Gastrocnemius medialis (tissue), 4 donors: ENCODE measurements around the gene KCNE1. TPM values are rescaled to one million over a fixed set of nuclear protein-coding genes. Genes with fewer than 3 reads are reported as not detected.

ENCODE experiments used
- ATAC-seq, 2 donors: fragments of 150-250 bp; one replicate each; pipeline ENCODE4 v1.9.1; 2016
- DNase-seq, 2 donors: peaks; one replicate each; pipeline ENCODE4 v3.0.0-alpha.2; 2019
- H3K27ac ChIP-seq, 4 donors: fragments of 200-600 bp; sonication (generic); 1 replicate in 1 of 4; 2 replicates in 3 of 4; pipeline ENCODE4 v1.5.1; 2016 to 2018; ENCODE audit warnings: mild to moderate bottlenecking in 2 of 4, moderate library complexity in 1 of 4
- H3K27me3 ChIP-seq, 3 donors: fragments of 200-600 bp; sonication (generic) in 2 of 3; 1 replicate in 1 of 3; 2 replicates in 2 of 3; pipeline versions ENCODE4 v1.5.1 to v1.6.0; 2016 to 2019; ENCODE audit warnings: mild to moderate bottlenecking in 1 of 3, moderate library complexity in 1 of 3
- H3K36me3 ChIP-seq, 2 donors: fragments of 200-600 bp; sonication (generic) in 1 of 2; one replicate each; pipeline ENCODE4 v1.5.1; 2017 to 2018
- H3K4me1 ChIP-seq, 2 donors: fragments of 200-600 bp; sonication (generic) in 1 of 2; one replicate each; pipeline ENCODE4 v1.5.1; 2016 to 2017; ENCODE audit warnings: mild to moderate bottlenecking in 2 of 2
- H3K4me3 ChIP-seq, 4 donors: fragments of 200-600 bp; sonication (generic) in 3 of 4; 1 replicate in 1 of 4; 2 replicates in 3 of 4; pipeline ENCODE4 v1.5.1; 2016 to 2019; ENCODE audit warnings: mild to moderate bottlenecking in 2 of 4
- H3K9me3 ChIP-seq, 3 donors: fragments of 200-600 bp; sonication (generic) in 2 of 3; 1 replicate in 1 of 3; 2 replicates in 2 of 3; pipeline ENCODE4 v1.5.1; 2016 to 2019
- POLR2A ChIP-seq, 2 donors: fragments of 450-650 bp; IDR thresholded peaks; one replicate each; pipeline ENCODE4 v1.6.1; 2017; ENCODE audit warnings: antibody characterized with exemption in 2 of 2, mild to moderate bottlenecking in 2 of 2, moderate library complexity in 2 of 2
- in situ Hi-C, 4 donors: fragments of 200-750 bp; cut with MboI; loops; one replicate each; pipeline versions ENCODE4 v1.15.0 to v1.8.0; 2017; ENCODE audit warnings: low sequenced_read_pairs in 4 of 4
- intact Hi-C: fragments of 100-400 bp; cut with DNase I; formaldehyde crosslinking; loops from one replicate; pipeline ENCODE4 v1.15.1; 2023; ENCODE audit warnings: low total_unique reads
- total RNA-seq, 4 donors: library from RNA; depleted of rRNA; stranded (reverse); fragments of >200 nt; gene quantifications; one replicate each; pipeline versions ENCODE4 v1.1.0 to v1.2.3, GENCODE V29; 2016
- TF ChIP-seq, protein P1 (sequence below), 5 experiments: fragments of 450-650 bp in 3 of 5; fragments of 200-600 bp in 2 of 5; sonication (generic) in 2 of 5; IDR thresholded peaks in 4 of 5; conservative IDR thresholded peaks in 1 of 5; 1 replicate in 4 of 5; 2 replicates in 1 of 5; pipeline ENCODE4 v1.5.1; 2016 to 2019; ENCODE audit warnings: antibody characterized with exemption in 5 of 5, mild to moderate bottlenecking in 3 of 5, moderate library complexity in 3 of 5

The KCNE1 gene
- 1 to 10 TPM in 1 of 4 donors, under 1 TPM in 1, not detected in 2; 0.22 to 2.9 TPM for total RNA-seq

GRCh38 chr21:34511787-34512455 lies at the start of gene KCNE1:
Gene KCNE1, minus strand, starts transcription at chr21:34512210. Its CDS starts 62,576 bp downstream, at chr21:34449634.
- Histone ChIP-seq H3K27ac (peak within 1 kb of the TSS in 1 of 4 donors; percentile 36), H3K36me3 (peaks cover 0 to 3% of the 10 kb centered on the region in 2 donors), H3K4me1 (peaks cover 0 to 4% of the 10 kb centered on the region in 2 donors), H3K9me3 (no peaks in the 10 kb centered on the region), H3K27me3 (no peaks in the 10 kb centered on the region), H3K4me3 (peak within 1 kb of the TSS in 1 of 4 donors; percentile 18)
- intact Hi-C loops (loop anchor here (1.0 kb wide), 1 partner anchor 91 kb away; no protein-coding TSS in a partner anchor), in situ Hi-C loops (no loop called here)
- peak; percentile 37 to 60 for ATAC-seq
- TF ChIP-seq, protein P1, sequence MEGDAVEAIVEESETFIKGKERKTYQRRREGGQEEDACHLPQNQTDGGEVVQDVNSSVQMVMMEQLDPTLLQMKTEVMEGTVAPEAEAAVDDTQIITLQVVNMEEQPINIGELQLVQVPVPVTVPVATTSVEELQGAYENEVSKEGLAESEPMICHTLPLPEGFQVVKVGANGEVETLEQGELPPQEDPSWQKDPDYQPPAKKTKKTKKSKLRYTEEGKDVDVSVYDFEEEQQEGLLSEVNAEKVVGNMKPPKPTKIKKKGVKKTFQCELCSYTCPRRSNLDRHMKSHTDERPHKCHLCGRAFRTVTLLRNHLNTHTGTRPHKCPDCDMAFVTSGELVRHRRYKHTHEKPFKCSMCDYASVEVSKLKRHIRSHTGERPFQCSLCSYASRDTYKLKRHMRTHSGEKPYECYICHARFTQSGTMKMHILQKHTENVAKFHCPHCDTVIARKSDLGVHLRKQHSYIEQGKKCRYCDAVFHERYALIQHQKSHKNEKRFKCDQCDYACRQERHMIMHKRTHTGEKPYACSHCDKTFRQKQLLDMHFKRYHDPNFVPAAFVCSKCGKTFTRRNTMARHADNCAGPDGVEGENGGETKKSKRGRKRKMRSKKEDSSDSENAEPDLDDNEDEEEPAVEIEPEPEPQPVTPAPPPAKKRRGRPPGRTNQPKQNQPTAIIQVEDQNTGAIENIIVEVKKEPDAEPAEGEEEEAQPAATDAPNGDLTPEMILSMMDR (IDR thresholded peaks at IDR 0.05 in 4 of 5, conservative IDR thresholded peaks at IDR 0.05 in 1 of 5): no peak
- peak in 1 of 2 donors; percentile 17 for TF ChIP-seq POLR2A (IDR thresholded peaks at IDR 0.05)
- DNase-seq: peak in 1 of 2 donors; percentile 61

GRCh38 chr21:34561806-34562205 lies 49.8 kb upstream of the KCNE1 start:
- no peak for DNase-seq
- H3K4me3 ChIP-seq: no peak overlapping the region
- no peaks in the 10 kb centered on the region for H3K9me3 ChIP-seq
- no peak for ATAC-seq
- H3K36me3 ChIP-seq: peaks cover 0 to 5% of the 10 kb centered on the region in 2 donors
- in situ Hi-C loops: no loop called here
- H3K27ac ChIP-seq: no peak overlapping the region
- peaks cover 0 to 4% of the 10 kb centered on the region in 2 donors for H3K4me1 ChIP-seq
- intact Hi-C loops: no loop called here
- H3K27me3 ChIP-seq: no peaks in the 10 kb centered on the region
- TF ChIP-seq POLR2A (IDR thresholded peaks at IDR 0.05): no peak

- peaks cover 0 to 4% of the 10 kb centered on the region in 2 donors for H3K4me1 ChIP-seq
- H3K36me3 ChIP-seq: peaks cover 0 to 5% of the 10 kb centered on the region in 2 donors
- TF ChIP-seq POLR2A (IDR thresholded peaks at IDR 0.05): no peak
- TF ChIP-seq, protein P1 (IDR thresholded peaks at IDR 0.05 in 4 of 5, conservative IDR thresholded peaks at IDR 0.05 in 1 of 5): no peak
- in situ Hi-C loops: no loop called here
- ATAC-seq (no peak), DNase-seq (no peak)
- intact Hi-C loops: no loop called here
- H3K4me3 ChIP-seq: no peak overlapping the region
- no peak overlapping the region for H3K27ac ChIP-seq
- H3K27me3 ChIP-seq: no peaks in the 10 kb centered on the region
- no peaks in the 10 kb centered on the region for H3K9me3 ChIP-seq
Observed at GRCh38 chr21:34560609-34561008, 48.6 kb upstream of the KCNE1 start.

DNA sequence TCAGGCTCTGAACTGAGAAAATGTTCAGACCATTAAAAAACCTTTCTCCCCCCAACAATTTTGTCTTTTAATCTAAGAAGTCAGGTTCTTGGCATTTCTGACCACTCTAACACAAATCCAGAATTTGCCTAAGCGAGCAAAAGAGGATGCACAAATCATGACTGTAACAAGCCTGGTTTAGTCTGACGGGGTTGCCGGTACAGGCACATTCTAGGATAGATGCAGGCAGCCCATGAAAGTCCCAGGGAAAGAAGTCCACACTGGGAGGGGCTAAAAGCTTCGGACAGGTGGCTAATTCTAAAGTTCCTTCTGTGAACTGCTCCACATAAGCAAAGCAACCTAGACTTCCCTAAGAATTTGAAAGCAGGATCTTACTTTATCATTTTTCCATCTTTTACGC lies 48.0 kb upstream of the KCNE1 start:
- no peaks in the 10 kb centered on the region for H3K27me3 ChIP-seq
- DNase-seq (no peak), ATAC-seq (no peak)
- H3K4me1 ChIP-seq: peaks cover 0 to 4% of the 10 kb centered on the region in 2 donors
- no peaks in the 10 kb centered on the region for H3K9me3 ChIP-seq
- no peak overlapping the region for H3K27ac ChIP-seq
- TF ChIP-seq, protein P1 (IDR thresholded peaks at IDR 0.05 in 4 of 5, conservative IDR thresholded peaks at IDR 0.05 in 1 of 5): no peak
- TF ChIP-seq POLR2A (IDR thresholded peaks at IDR 0.05): no peak
- no peak overlapping the region for H3K4me3 ChIP-seq
- intact Hi-C loops: no loop called here
- in situ Hi-C loops: no loop called here
- peaks cover 0 to 1% of the 10 kb centered on the region in 2 donors for H3K36me3 ChIP-seq

- TF ChIP-seq POLR2A (IDR thresholded peaks at IDR 0.05): no peak
- TF ChIP-seq, protein P1 (IDR thresholded peaks at IDR 0.05 in 4 of 5, conservative IDR thresholded peaks at IDR 0.05 in 1 of 5): no peak
- H3K36me3 ChIP-seq: no peaks in the 10 kb centered on the region
- no peak overlapping the region for H3K27ac ChIP-seq
- H3K4me3 ChIP-seq: no peak overlapping the region
- intact Hi-C loops (no loop called here), in situ Hi-C loops (no loop called here)
- DNase-seq (no peak), ATAC-seq (no peak)
- no peaks in the 10 kb centered on the region for H3K27me3 ChIP-seq
- no peaks in the 10 kb centered on the region for H3K9me3 ChIP-seq
- peaks cover 0 to 4% of the 10 kb centered on the region in 2 donors for H3K4me1 ChIP-seq
Observed at GRCh38 chr21:34559089-34559631, 47.1 kb upstream of the KCNE1 start.
